ENCODE data around the gene B3GNT5. TPM values are rescaled to one million over a fixed set of nuclear protein-coding genes. Genes with fewer than 3 reads are reported as not detected.

The B3GNT5 gene
- total and polyA plus RNA-seq, 2 donors (not counting 1 experiment from before 2014, with no cell fraction given) = 0.07 to 0.37 TPM

GRCh38 chr3:183230826-183231225 is 22.2 kb upstream of the B3GNT5 start:
- Histone ChIP-seq H4K20me1 (ENCODE audit: control insufficient read depth, insufficient read depth, low read length, poor library complexity, severe bottlenecking) (no peaks in the 10 kb centered on the region), H2AFZ (ENCODE audit: insufficient read depth, low read depth, low read length, poor library complexity, severe bottlenecking) (no peak overlapping the region), H3K9me3 (ENCODE audit: control extremely low read depth in 1 of 3, control insufficient read depth in 2 of 3, insufficient read depth in 1 of 3, low read length in 2 of 3) (no peaks in the 10 kb centered on the region), H3K4me3 (ENCODE audit: control extremely low read depth in 1 of 5, extremely low read depth in 1 of 5, insufficient read depth in 1 of 5, low read depth in 2 of 5, low read length in 4 of 5) (no peak overlapping the region), H3K9ac (ENCODE audit: low read length) (no peak overlapping the region), H3K36me3 (replicated peaks in 1 of 2; ENCODE audit: control extremely low read depth in 1 of 2, control insufficient read depth in 1 of 2, extremely low read depth in 1 of 2, insufficient read depth in 2 of 2, low read length in 1 of 2) (no peaks in the 10 kb centered on the region), H3K27me3 (replicated peaks in 1 of 4; ENCODE audit: control extremely low read depth in 1 of 4, control insufficient read depth in 3 of 4, insufficient read depth in 4 of 4, low read length in 3 of 4) (peaks cover 0 to 3% (median 0%) of the 10 kb centered on the region in 4 experiments), H3K4me2 (replicated peaks; ENCODE audit: low read depth, low read length, poor library complexity, severe bottlenecking) (no peak overlapping the region), H3K79me2 (ENCODE audit: control insufficient read depth, insufficient read depth, low read length) (no peaks in the 10 kb centered on the region), H3K27ac (ENCODE audit: low read length in 2 of 2) (no peak overlapping the region), H3K4me1 (ENCODE audit: control insufficient read depth in 2 of 2, insufficient read depth in 2 of 2, low read length in 2 of 2) (no peaks in the 10 kb centered on the region)
- H3K27ac Mint-ChIP-seq = no peak overlapping the region
- no peaks in the 10 kb centered on the region for H3K9me3 Mint-ChIP-seq (ENCODE audit: insufficient read depth)
- no peak for ATAC-seq (ENCODE audit: low read depth)
- H3K4me1 Mint-ChIP-seq = no peaks in the 10 kb centered on the region
- intact Hi-C loops (cut with micrococcal nuclease) = no loop called here
- peaks cover 16% of the 10 kb centered on the region for H3K27me3 Mint-ChIP-seq
- 100% methylated on average over 1 of the region's 3 CpGs for WGBS (ENCODE audit: insufficient coverage)
- no peak for DNase-seq
- CTCF ChIA-PET = no interaction called here
- TF ChIP-seq, protein P1, sequence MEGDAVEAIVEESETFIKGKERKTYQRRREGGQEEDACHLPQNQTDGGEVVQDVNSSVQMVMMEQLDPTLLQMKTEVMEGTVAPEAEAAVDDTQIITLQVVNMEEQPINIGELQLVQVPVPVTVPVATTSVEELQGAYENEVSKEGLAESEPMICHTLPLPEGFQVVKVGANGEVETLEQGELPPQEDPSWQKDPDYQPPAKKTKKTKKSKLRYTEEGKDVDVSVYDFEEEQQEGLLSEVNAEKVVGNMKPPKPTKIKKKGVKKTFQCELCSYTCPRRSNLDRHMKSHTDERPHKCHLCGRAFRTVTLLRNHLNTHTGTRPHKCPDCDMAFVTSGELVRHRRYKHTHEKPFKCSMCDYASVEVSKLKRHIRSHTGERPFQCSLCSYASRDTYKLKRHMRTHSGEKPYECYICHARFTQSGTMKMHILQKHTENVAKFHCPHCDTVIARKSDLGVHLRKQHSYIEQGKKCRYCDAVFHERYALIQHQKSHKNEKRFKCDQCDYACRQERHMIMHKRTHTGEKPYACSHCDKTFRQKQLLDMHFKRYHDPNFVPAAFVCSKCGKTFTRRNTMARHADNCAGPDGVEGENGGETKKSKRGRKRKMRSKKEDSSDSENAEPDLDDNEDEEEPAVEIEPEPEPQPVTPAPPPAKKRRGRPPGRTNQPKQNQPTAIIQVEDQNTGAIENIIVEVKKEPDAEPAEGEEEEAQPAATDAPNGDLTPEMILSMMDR (IDR thresholded peaks at IDR 0.05) = no peak
- no peak for TF ChIP-seq EZH2 (IDR thresholded peaks at IDR 0.05; ENCODE audit: borderline replicate concordance, insufficient read depth, low read depth, low read length, poor library complexity, severe bottlenecking)
- H3K4me3 Mint-ChIP-seq = no peak overlapping the region
- POLR2A ChIA-PET = no interaction called here

DNA sequence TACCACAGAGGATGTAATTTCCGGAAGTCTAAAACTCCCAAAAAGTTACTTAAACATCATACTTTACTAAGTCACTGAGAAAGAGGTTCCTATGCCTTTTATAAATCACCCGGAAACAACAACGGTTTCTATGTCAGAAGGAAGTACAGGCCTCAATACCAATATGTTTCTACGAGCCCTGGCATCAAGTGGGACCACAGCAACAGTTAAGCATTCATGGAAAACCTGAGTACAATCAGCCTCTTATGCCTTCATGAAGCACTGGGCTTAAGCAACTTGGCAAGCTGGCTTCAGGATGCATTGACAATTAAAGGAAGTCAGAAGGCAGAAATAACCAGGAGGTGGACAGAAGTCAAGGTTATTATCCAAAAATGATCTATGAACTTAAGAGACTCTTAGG is 19.1 kb upstream of the B3GNT5 start:
- 17% methylated on average over 2 of the region's 4 CpGs for WGBS (ENCODE audit: insufficient coverage)
- TF ChIP-seq EZH2 (IDR thresholded peaks at IDR 0.05; ENCODE audit: borderline replicate concordance, insufficient read depth, low read depth, low read length, poor library complexity, severe bottlenecking) = no peak
- TF ChIP-seq, protein P1 (IDR thresholded peaks at IDR 0.05) = no peak
- Histone ChIP-seq H3K79me2 (ENCODE audit: control insufficient read depth, insufficient read depth, low read length) (no peaks in the 10 kb centered on the region), H3K27ac (ENCODE audit: low read length in 2 of 2) (no peak overlapping the region), H3K36me3 (replicated peaks in 1 of 2; ENCODE audit: control extremely low read depth in 1 of 2, control insufficient read depth in 1 of 2, extremely low read depth in 1 of 2, insufficient read depth in 2 of 2, low read length in 1 of 2) (no peaks in the 10 kb centered on the region), H3K4me1 (ENCODE audit: control insufficient read depth in 2 of 2, insufficient read depth in 2 of 2, low read length in 2 of 2) (no peaks in the 10 kb centered on the region), H2AFZ (ENCODE audit: insufficient read depth, low read depth, low read length, poor library complexity, severe bottlenecking) (no peak overlapping the region), H3K9ac (ENCODE audit: low read length) (no peak overlapping the region), H3K9me3 (ENCODE audit: control extremely low read depth in 1 of 3, control insufficient read depth in 2 of 3, insufficient read depth in 1 of 3, low read length in 2 of 3) (no peaks in the 10 kb centered on the region), H3K4me2 (replicated peaks; ENCODE audit: low read depth, low read length, poor library complexity, severe bottlenecking) (no peak overlapping the region), H3K27me3 (replicated peaks in 1 of 4; ENCODE audit: control extremely low read depth in 1 of 4, control insufficient read depth in 3 of 4, insufficient read depth in 4 of 4, low read length in 3 of 4) (peaks cover 0 to 3% (median 1%) of the 10 kb centered on the region in 4 experiments), H4K20me1 (ENCODE audit: control insufficient read depth, insufficient read depth, low read length, poor library complexity, severe bottlenecking) (no peaks in the 10 kb centered on the region), H3K4me3 (ENCODE audit: control extremely low read depth in 1 of 5, extremely low read depth in 1 of 5, insufficient read depth in 1 of 5, low read depth in 2 of 5, low read length in 4 of 5) (no peak overlapping the region)
- Mint-ChIP-seq H3K9me3 (ENCODE audit: insufficient read depth) (no peaks in the 10 kb centered on the region), H3K4me3 (no peak overlapping the region), H3K27ac (no peak overlapping the region), H3K27me3 (peaks cover 11% of the 10 kb centered on the region), H3K4me1 (no peaks in the 10 kb centered on the region)
- no peak for DNase-seq
- no peak for ATAC-seq (ENCODE audit: low read depth)
- CTCF ChIA-PET = no interaction called here
- intact Hi-C loops (cut with micrococcal nuclease) = no loop called here
- POLR2A ChIA-PET = no interaction called here

Measured in B cell (primary cell).